PFSK-1 (cell line): ENCODE results near the gene PIF1.

Source experiments
- FOXP2 ChIP-seq: optimal IDR thresholded peaks from 2 replicates; pipeline ENCODE3; 2011; ENCODE audit warnings: borderline replicate concordance, control low read depth, inconsistent platforms; ENCODE audit not compliant: insufficient read depth; ENCODE audit errors: extremely low read length, extremely low read depth
- POLR2AphosphoS5 ChIP-seq: IDR thresholded peaks from 2 replicates; pipeline ENCODE4 v1.6.1; 2012; ENCODE audit warnings: low read depth, mild to moderate bottlenecking, control low read depth, low read length, moderate library complexity
- SIN3A ChIP-seq: IDR thresholded peaks from 2 replicates; pipeline ENCODE4 v1.6.1; 2012; ENCODE audit warnings: mild to moderate bottlenecking, low read length, moderate library complexity, borderline replicate concordance; ENCODE audit not compliant: insufficient read depth
- TAF1 ChIP-seq: IDR thresholded peaks from 2 replicates; pipeline ENCODE4 v1.6.1; 2012; ENCODE audit warnings: low read length, control low read depth, borderline replicate concordance; ENCODE audit not compliant: insufficient read depth
- TF ChIP-seq, protein P1 (sequence below), 2 experiments: IDR thresholded peaks; 2 replicates each; pipeline versions ENCODE4 v1.6.1 to v1.8.0; 2011 to 2012; ENCODE audit warnings: low read depth in 2 of 2, low read length in 2 of 2, control low read depth in 1 of 2, inconsistent platforms in 1 of 2, mild to moderate bottlenecking in 1 of 2, moderate library complexity in 1 of 2; ENCODE audit not compliant: insufficient read depth in 1 of 2

DNA sequence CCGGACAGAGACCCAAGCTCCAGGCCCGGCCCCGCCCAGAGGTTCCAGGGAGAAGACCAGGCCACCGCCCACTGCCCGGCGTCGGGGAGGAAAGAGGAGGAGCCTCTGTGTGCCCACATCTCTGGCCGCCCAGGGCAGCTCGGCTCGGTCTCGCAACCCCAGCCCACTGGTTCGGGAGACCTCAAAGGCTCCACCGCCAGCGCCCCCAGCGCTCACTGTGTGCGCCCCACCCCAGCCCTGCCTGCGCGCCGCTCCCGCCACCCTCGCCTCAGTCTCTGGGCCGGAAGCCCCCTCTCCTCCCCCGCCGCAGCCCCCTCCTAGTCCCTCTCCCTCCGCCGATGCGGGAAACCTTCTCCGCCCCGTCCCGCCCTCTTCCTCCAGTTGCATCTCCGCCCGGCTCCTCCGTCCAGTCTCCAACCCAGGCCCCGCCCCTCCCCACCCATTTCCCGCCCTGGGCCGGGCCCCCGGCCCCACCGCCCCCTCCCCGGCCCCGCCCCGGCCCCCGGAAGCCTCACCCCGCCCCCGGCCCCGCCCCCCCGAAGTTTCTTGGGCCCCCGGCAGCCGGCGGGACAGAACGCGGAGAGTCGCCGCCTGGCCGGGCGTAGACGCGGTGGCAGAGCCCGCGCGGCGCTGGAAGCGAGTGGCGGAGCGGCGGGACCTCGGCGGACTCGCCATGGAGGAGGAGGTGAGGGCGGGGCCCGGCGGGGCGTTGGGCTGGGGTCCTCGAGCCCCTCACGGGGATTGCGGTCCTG, 16.1 kb upstream of the PIF1 start, which contains the start of gene PLEKHO2:
- TF ChIP-seq, protein P1, sequence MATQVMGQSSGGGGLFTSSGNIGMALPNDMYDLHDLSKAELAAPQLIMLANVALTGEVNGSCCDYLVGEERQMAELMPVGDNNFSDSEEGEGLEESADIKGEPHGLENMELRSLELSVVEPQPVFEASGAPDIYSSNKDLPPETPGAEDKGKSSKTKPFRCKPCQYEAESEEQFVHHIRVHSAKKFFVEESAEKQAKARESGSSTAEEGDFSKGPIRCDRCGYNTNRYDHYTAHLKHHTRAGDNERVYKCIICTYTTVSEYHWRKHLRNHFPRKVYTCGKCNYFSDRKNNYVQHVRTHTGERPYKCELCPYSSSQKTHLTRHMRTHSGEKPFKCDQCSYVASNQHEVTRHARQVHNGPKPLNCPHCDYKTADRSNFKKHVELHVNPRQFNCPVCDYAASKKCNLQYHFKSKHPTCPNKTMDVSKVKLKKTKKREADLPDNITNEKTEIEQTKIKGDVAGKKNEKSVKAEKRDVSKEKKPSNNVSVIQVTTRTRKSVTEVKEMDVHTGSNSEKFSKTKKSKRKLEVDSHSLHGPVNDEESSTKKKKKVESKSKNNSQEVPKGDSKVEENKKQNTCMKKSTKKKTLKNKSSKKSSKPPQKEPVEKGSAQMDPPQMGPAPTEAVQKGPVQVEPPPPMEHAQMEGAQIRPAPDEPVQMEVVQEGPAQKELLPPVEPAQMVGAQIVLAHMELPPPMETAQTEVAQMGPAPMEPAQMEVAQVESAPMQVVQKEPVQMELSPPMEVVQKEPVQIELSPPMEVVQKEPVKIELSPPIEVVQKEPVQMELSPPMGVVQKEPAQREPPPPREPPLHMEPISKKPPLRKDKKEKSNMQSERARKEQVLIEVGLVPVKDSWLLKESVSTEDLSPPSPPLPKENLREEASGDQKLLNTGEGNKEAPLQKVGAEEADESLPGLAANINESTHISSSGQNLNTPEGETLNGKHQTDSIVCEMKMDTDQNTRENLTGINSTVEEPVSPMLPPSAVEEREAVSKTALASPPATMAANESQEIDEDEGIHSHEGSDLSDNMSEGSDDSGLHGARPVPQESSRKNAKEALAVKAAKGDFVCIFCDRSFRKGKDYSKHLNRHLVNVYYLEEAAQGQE (IDR thresholded peaks at IDR 0.05; ENCODE audit: insufficient read depth in 1 of 2, low read depth in 2 of 2, low read length in 2 of 2): peak in 1 of 2 experiments; percentile 35; a peak in 1 of 4 replicates
- TF ChIP-seq POLR2AphosphoS5 (peak; percentile 82), SIN3A (no peak), TAF1 (0 out of 2 replicates have a peak, but pooled peaks have one; percentile 57), FOXP2 (peak; percentile 61)
